GM20000 (cell line): ENCODE measurements around the gene NME2.

ENCODE experiments used
- DNase-seq: peaks from one replicate; pipeline ENCODE4 v3.0.0; 2012; ENCODE audit warnings: low spot score
- CTCF ChIP-seq: IDR thresholded peaks from 2 replicates; pipeline ENCODE4 v1.5.1; 2012; ENCODE audit warnings: mild to moderate bottlenecking, control low read depth; ENCODE audit errors: extremely low read depth, missing control alignments

Gene NME2

GRCh38 chr17:51147650-51148049, 18.6 kb upstream of the NME2 start:
- no peak for DNase-seq
- TF ChIP-seq CTCF: no peak

GRCh38 chr17:51149163-51149562, 17.0 kb upstream of the NME2 start:
- no peak for DNase-seq
- TF ChIP-seq CTCF: no peak

- TF ChIP-seq CTCF: no peak
- no peak for DNase-seq
Observed at GRCh38 chr17:51150932-51151331, 15.3 kb upstream of the NME2 start.

- TF ChIP-seq CTCF: no peak
- DNase-seq: no peak
Observed at GRCh38 chr17:51152766-51153209, 13.4 kb upstream of the NME2 start.

GRCh38 chr17:51153210-51154072, 12.8 kb upstream of the NME2 start, which contains the start of gene NME1:
TSS of gene NME1 (plus strand) at chr17:51153559. CDS start at chr17:51155655, 2,096 bp downstream.
- DNase-seq: peak; percentile 91

GRCh38 chr17:51154176-51154575, 12.0 kb upstream of the NME2 start:
- TF ChIP-seq CTCF: no peak

More at GRCh38 chr17:51153210-51154072, 12.8 kb upstream of the NME2 start, which contains the start of gene NME1:
- peak; percentile 79 for TF ChIP-seq CTCF

GRCh38 chr17:51155416-51155815, 10.8 kb upstream of the NME2 start:
- DNase-seq: no peak
- TF ChIP-seq CTCF: no peak

More at GRCh38 chr17:51154176-51154575, 12.0 kb upstream of the NME2 start:
- DNase-seq: no peak
